H9 (cell line): Measurements from ENCODE around the gene ANKS1B. TPM values are rescaled to one million over a fixed set of nuclear protein-coding genes. Genes with fewer than 3 reads are reported as not detected.

Source experiments
- DNase-seq: peaks from one replicate; pipeline ENCODE4 v3.0.0-alpha.2; 2017
- H2AFZ ChIP-seq: one replicate; pipeline ENCODE4 v1.6.1; 2013; ENCODE audit warnings: mild to moderate bottlenecking, low read length, control low read depth, moderate library complexity
- H2AK5ac ChIP-seq: 2 replicates; pipeline ENCODE4 v1.6.1; 2013; ENCODE audit warnings: low read length, control low read depth, mixed read lengths; ENCODE audit not compliant: insufficient read length
- H2BK120ac ChIP-seq: one replicate; pipeline ENCODE4 v1.6.1; 2013; ENCODE audit warnings: low read depth, mild to moderate bottlenecking, low read length, control low read depth, inconsistent platforms; ENCODE audit not compliant: poor library complexity, severe bottlenecking
- H2BK12ac ChIP-seq: 2 replicates; pipeline ENCODE4 v1.6.1; 2013; ENCODE audit warnings: low read length, control low read depth, mixed read lengths, low read depth; ENCODE audit not compliant: insufficient read length
- H2BK15ac ChIP-seq: 2 replicates; pipeline ENCODE4 v1.6.1; 2013; ENCODE audit warnings: low read depth, low read length, control low read depth
- H2BK20ac ChIP-seq: one replicate; pipeline ENCODE4 v1.6.1; 2013; ENCODE audit warnings: low read depth, mild to moderate bottlenecking, low read length, control low read depth, inconsistent platforms; ENCODE audit not compliant: poor library complexity, severe bottlenecking
- H2BK5ac ChIP-seq: 2 replicates; pipeline ENCODE4 v1.6.1; 2013; ENCODE audit warnings: low read length, control low read depth, mixed read lengths; ENCODE audit not compliant: insufficient read length
- H3K14ac ChIP-seq: 2 replicates; pipeline ENCODE4 v1.6.1; 2013; ENCODE audit warnings: low read length, control low read depth; ENCODE audit not compliant: insufficient read depth
- H3K18ac ChIP-seq: 2 replicates; pipeline ENCODE4 v1.6.1; 2013; ENCODE audit warnings: low read depth, mild to moderate bottlenecking, mixed read lengths, low read length, control low read depth; ENCODE audit not compliant: insufficient read length
- H3K23ac ChIP-seq: 2 replicates; pipeline ENCODE4 v1.6.1; 2013; ENCODE audit warnings: low read length, control low read depth, mixed read lengths, low read depth; ENCODE audit not compliant: insufficient read length
- H3K23me2 ChIP-seq: 2 replicates; pipeline ENCODE4 v1.6.1; 2013; ENCODE audit warnings: low read depth, mild to moderate bottlenecking, mixed read lengths, low read length, control low read depth; ENCODE audit not compliant: insufficient read length, poor library complexity, severe bottlenecking
- H3K27ac ChIP-seq: 2 replicates; pipeline ENCODE4 v1.5.1; 2013; ENCODE audit warnings: low read length, control low read depth, mixed read lengths, low read depth; ENCODE audit not compliant: insufficient read length
- H3K27me3 ChIP-seq: 2 replicates; pipeline ENCODE4 v1.6.1; 2013; ENCODE audit warnings: low read length, control low read depth, inconsistent platforms; ENCODE audit not compliant: insufficient read depth
- H3K4ac ChIP-seq: 2 replicates; pipeline ENCODE4 v1.6.1; 2013; ENCODE audit warnings: low read depth, mild to moderate bottlenecking, control low read depth, inconsistent platforms, low read length, moderate library complexity
- H3K4me1 ChIP-seq: 2 replicates; pipeline ENCODE4 v1.6.1; 2013; ENCODE audit warnings: low read length, control low read depth, inconsistent platforms; ENCODE audit not compliant: insufficient read depth
- H3K4me2 ChIP-seq: 2 replicates; pipeline ENCODE4 v1.6.1; 2013; ENCODE audit warnings: low read length, control low read depth, mixed read lengths; ENCODE audit not compliant: insufficient read length, insufficient read depth
- H3K56ac ChIP-seq: 2 replicates; pipeline ENCODE4 v1.6.1; 2013; ENCODE audit warnings: low read depth, mild to moderate bottlenecking, mixed read lengths, low read length, control low read depth; ENCODE audit not compliant: insufficient read length
- H3K79me1 ChIP-seq: 2 replicates; pipeline ENCODE4 v1.6.1; 2013; ENCODE audit warnings: low read depth, mild to moderate bottlenecking, moderate library complexity, low read length, control low read depth, inconsistent platforms; ENCODE audit not compliant: insufficient read depth, poor library complexity, severe bottlenecking
- H3K79me2 ChIP-seq: 2 replicates; pipeline ENCODE4 v1.6.1; 2013; ENCODE audit warnings: low read length, control low read depth, inconsistent platforms; ENCODE audit not compliant: insufficient read depth
- H3K9ac ChIP-seq: 2 replicates; pipeline ENCODE4 v1.6.1; 2013; ENCODE audit warnings: low read length, control low read depth, mixed read lengths; ENCODE audit not compliant: insufficient read length; ENCODE audit errors: extremely low read depth
- H3K9me3 ChIP-seq: one replicate; pipeline ENCODE4 v1.6.1; 2013; ENCODE audit warnings: low read depth, low read length, inconsistent platforms; ENCODE audit not compliant: control insufficient read depth
- H3T11ph ChIP-seq: one replicate; pipeline ENCODE4 v1.6.1; 2013; ENCODE audit warnings: mild to moderate bottlenecking, low read length, control low read depth, inconsistent platforms
- H4K20me1 ChIP-seq: one replicate; pipeline ENCODE4 v1.6.1; 2013; ENCODE audit not compliant: control insufficient read depth, insufficient read length, insufficient read depth
- H4K5ac ChIP-seq: 2 replicates; pipeline ENCODE4 v1.6.1; 2013; ENCODE audit warnings: low read depth, mild to moderate bottlenecking, mixed read lengths, low read length, control low read depth; ENCODE audit not compliant: insufficient read length
- H4K8ac ChIP-seq: replicated peaks from 2 replicates; pipeline ENCODE4 v1.6.1; 2013; ENCODE audit warnings: low read length, control low read depth, mixed read lengths, low read depth; ENCODE audit not compliant: insufficient read length
- H4K91ac ChIP-seq: 2 replicates; pipeline ENCODE4 v1.6.1; 2013; ENCODE audit warnings: low read depth, mild to moderate bottlenecking, moderate library complexity, mixed read lengths, low read length, control low read depth; ENCODE audit not compliant: insufficient read length
- H3K27ac Mint-ChIP-seq, 3 experiments: 2 replicates in 2 of 3; 3 replicates in 1 of 3; pipeline ENCODE4 v1.8.0; 2020 to 2021; ENCODE audit warnings: mixed read lengths in 3 of 3, mild to moderate bottlenecking in 1 of 3, moderate library complexity in 1 of 3
- H3K27me3 Mint-ChIP-seq: 2 replicates; pipeline ENCODE4 v1.8.0; 2021; ENCODE audit warnings: low read depth, mild to moderate bottlenecking, moderate library complexity, mixed read lengths
- H3K36me3 Mint-ChIP-seq, 3 experiments: 2 replicates in 2 of 3; 3 replicates in 1 of 3; pipeline ENCODE4 v1.8.0; 2020 to 2021; ENCODE audit warnings: low read depth in 3 of 3, mixed read lengths in 3 of 3; ENCODE audit not compliant: insufficient read depth in 1 of 3
- H3K4me1 Mint-ChIP-seq, 2 experiments: 2 replicates each; pipeline ENCODE4 v1.8.0; 2020; ENCODE audit warnings: mixed read lengths in 2 of 2
- H3K4me3 Mint-ChIP-seq, 2 experiments: 2 replicates in 1 of 2; 3 replicates in 1 of 2; pipeline ENCODE4 v1.8.0; 2020 to 2021; ENCODE audit warnings: mild to moderate bottlenecking in 2 of 2, mixed read lengths in 2 of 2, moderate library complexity in 1 of 2
- H3K9me3 Mint-ChIP-seq, 2 experiments: 2 replicates in 1 of 2; 3 replicates in 1 of 2; pipeline ENCODE4 v1.8.0; 2020; ENCODE audit warnings: mild to moderate bottlenecking in 2 of 2, mixed read lengths in 2 of 2, moderate library complexity in 1 of 2
- CTCF ChIP-seq: fragments of 200-600 bp; sonication (generic); conservative IDR thresholded peaks from 3 replicates; pipeline ENCODE4 v1.8.0; 2021; ENCODE audit warnings: antibody characterized with exemption, mild to moderate bottlenecking
- WGBS: extraction: QIAGEN DNeasy Blood & Tissue Kit; methylation state at CpG from one replicate; pipeline ENCODE4 v1.1.7; 2013; ENCODE audit warnings: missing lambda C conversion rate, low lambda C conversion rate, mixed read lengths; ENCODE audit not compliant: insufficient read length; ENCODE audit errors: extremely low coverage; 5-methylcytosine and 5-hydroxymethylcytosine counted together
- total RNA-seq: library from RNA; stranded (reverse); gene quantifications from 2 replicates; pipeline ENCODE4 v1.2.1, GENCODE V29; 2021

Gene ANKS1B
- total RNA-seq, 1 experiment from 2014 or later: 4.1 TPM

GRCh38 chr12:99027055-99027393 is 957.7 kb downstream of the ANKS1B start:
- no peak overlapping the region for H2AFZ ChIP-seq
- H3K9me3 ChIP-seq: no peaks in the 10 kb centered on the region
- no peak overlapping the region for H3K4me3 Mint-ChIP-seq
- H3K4me1 ChIP-seq: no peaks in the 10 kb centered on the region
- peaks cover 34% of the 10 kb centered on the region in 2 experiments for H3K4me1 Mint-ChIP-seq
- H4K91ac ChIP-seq: no peak overlapping the region
- no peak overlapping the region for H4K5ac ChIP-seq
- WGBS: no CpG with 5 or more reads among the region's 2 CpGs
- no peak overlapping the region for H3K27ac ChIP-seq
- H3K23ac ChIP-seq: no peak overlapping the region
- H3T11ph ChIP-seq: no peak overlapping the region
- H3K79me1 ChIP-seq: no peaks in the 10 kb centered on the region
- H3K4me2 ChIP-seq: no peak overlapping the region
- H3K56ac ChIP-seq: no peak overlapping the region
- H3K23me2 ChIP-seq: no peaks in the 10 kb centered on the region
- no peak overlapping the region for H3K14ac ChIP-seq
- H2BK5ac ChIP-seq: no peak overlapping the region
- no peak overlapping the region for H2BK12ac ChIP-seq
- H2BK15ac ChIP-seq: no peak overlapping the region
- TF ChIP-seq CTCF: no peak
- no peak for DNase-seq
- no peak overlapping the region for H2AK5ac ChIP-seq
- no peak overlapping the region for H3K4ac ChIP-seq
- H2BK120ac ChIP-seq: no peak overlapping the region
- H3K27me3 Mint-ChIP-seq: peaks cover 8% of the 10 kb centered on the region; the same call in 1 of the 2 replicates
- H3K79me2 ChIP-seq: no peaks in the 10 kb centered on the region
- no peak overlapping the region for H3K27ac Mint-ChIP-seq
- no peaks in the 10 kb centered on the region for H3K27me3 ChIP-seq
- no peak overlapping the region for H3K9ac ChIP-seq
- H2BK20ac ChIP-seq: no peak overlapping the region
- peaks cover 0 to 14% (median 9%) of the 10 kb centered on the region in 3 experiments; a peak in 4 of 7 replicates for H3K36me3 Mint-ChIP-seq
- H3K9me3 Mint-ChIP-seq: peaks cover 0 to 20% of the 10 kb centered on the region in 2 experiments; a peak in 2 of 5 replicates
- no peak overlapping the region for H4K8ac ChIP-seq
- H4K20me1 ChIP-seq: no peaks in the 10 kb centered on the region
- no peak overlapping the region for H3K18ac ChIP-seq
